OCI-LY1 (cell line): ENCODE measurements around the gene EBF3.

Experiments
- H2AFZ ChIP-seq: fragments of 200-600 bp; sonication (generic), shearing (Covaris generic); 2 replicates; pipeline ENCODE4 v1.6.0; 2014; ENCODE audit warnings: antibody characterized with exemption, mild to moderate bottlenecking, low read length
- H3F3A ChIP-seq: fragments of 200-600 bp; sonication (generic), shearing (Covaris generic); 2 replicates; pipeline ENCODE4 v1.6.0; 2014; ENCODE audit warnings: mild to moderate bottlenecking, antibody characterized with exemption, low read length, moderate library complexity; ENCODE audit not compliant: insufficient read depth
- H3K27ac ChIP-seq: fragments of 200-600 bp; sonication (generic); 2 replicates; pipeline ENCODE4 v1.5.1; 2014; ENCODE audit warnings: low read length, mixed run types, mild to moderate bottlenecking, low read depth; ENCODE audit not compliant: poor library complexity, severe bottlenecking
- H3K27me3 ChIP-seq: fragments of 200-600 bp; sonication (generic); 2 replicates; pipeline ENCODE4 v1.6.0; 2014; ENCODE audit warnings: antibody characterized with exemption, mild to moderate bottlenecking, low read length, moderate library complexity; ENCODE audit not compliant: insufficient read depth
- H3K36me3 ChIP-seq: fragments of 200-600 bp; sonication (generic); 2 replicates; pipeline ENCODE4 v1.6.1; 2014; ENCODE audit warnings: mild to moderate bottlenecking, antibody characterized with exemption, low read length, moderate library complexity, mixed read lengths; ENCODE audit not compliant: insufficient read depth
- H3K4me1 ChIP-seq: fragments of 200-600 bp; sonication (generic); 2 replicates; pipeline ENCODE4 v1.5.1; 2014; ENCODE audit warnings: mild to moderate bottlenecking, low read length, moderate library complexity; ENCODE audit not compliant: insufficient read depth, severe bottlenecking
- H3K4me2 ChIP-seq: fragments of 200-600 bp; sonication (generic), shearing (Covaris generic); 2 replicates; pipeline ENCODE4 v1.6.1; 2014; ENCODE audit warnings: low read length
- H3K4me3 ChIP-seq: fragments of 200-600 bp; sonication (generic); 2 replicates; pipeline ENCODE4 v1.5.1; 2014; ENCODE audit warnings: low read length, low read depth, mild to moderate bottlenecking, mixed read lengths; ENCODE audit not compliant: poor library complexity, severe bottlenecking
- H3K79me2 ChIP-seq: fragments of 200-600 bp; shearing (Covaris generic); 2 replicates; pipeline ENCODE4 v1.6.1; 2016; ENCODE audit warnings: mixed run types, low read length, mixed read lengths; ENCODE audit not compliant: insufficient read depth
- H3K9ac ChIP-seq: fragments of 200-600 bp; sonication (generic), shearing (Covaris generic); 2 replicates; pipeline ENCODE4 v1.6.1; 2014; ENCODE audit warnings: mild to moderate bottlenecking, low read length, mixed read lengths
- H3K9me2 ChIP-seq: fragments of 200-600 bp; sonication (generic), shearing (Covaris generic); 2 replicates; pipeline ENCODE4 v1.6.1; 2014; ENCODE audit warnings: low read depth, mild to moderate bottlenecking, low read length, mixed read lengths
- H3K9me3 ChIP-seq: fragments of 200-600 bp; shearing (Covaris generic); 2 replicates; pipeline ENCODE4 v1.6.1; 2014; ENCODE audit warnings: low read length, mixed read lengths
- H4K20me1 ChIP-seq: fragments of 200-600 bp; sonication (generic), shearing (Covaris generic); 2 replicates; pipeline ENCODE4 v1.6.0; 2016; ENCODE audit warnings: mild to moderate bottlenecking, low read length; ENCODE audit not compliant: insufficient read depth
- CTCF ChIP-seq: fragments of 200-600 bp; sonication (generic), shearing (Covaris generic); IDR thresholded peaks from 2 replicates; pipeline ENCODE4 v1.5.1; 2017; ENCODE audit warnings: mild to moderate bottlenecking, antibody characterized with exemption, low read length, moderate library complexity, mixed read lengths
- EZH2 ChIP-seq: fragments of 200-600 bp; sonication (generic), shearing (Covaris generic); IDR thresholded peaks from 2 replicates; pipeline ENCODE4 v1.8.0; 2017; ENCODE audit warnings: borderline replicate concordance, mixed run types, mild to moderate bottlenecking, antibody characterized with exemption, low read length, moderate library complexity, mixed read lengths

EBF3 gene

DNA sequence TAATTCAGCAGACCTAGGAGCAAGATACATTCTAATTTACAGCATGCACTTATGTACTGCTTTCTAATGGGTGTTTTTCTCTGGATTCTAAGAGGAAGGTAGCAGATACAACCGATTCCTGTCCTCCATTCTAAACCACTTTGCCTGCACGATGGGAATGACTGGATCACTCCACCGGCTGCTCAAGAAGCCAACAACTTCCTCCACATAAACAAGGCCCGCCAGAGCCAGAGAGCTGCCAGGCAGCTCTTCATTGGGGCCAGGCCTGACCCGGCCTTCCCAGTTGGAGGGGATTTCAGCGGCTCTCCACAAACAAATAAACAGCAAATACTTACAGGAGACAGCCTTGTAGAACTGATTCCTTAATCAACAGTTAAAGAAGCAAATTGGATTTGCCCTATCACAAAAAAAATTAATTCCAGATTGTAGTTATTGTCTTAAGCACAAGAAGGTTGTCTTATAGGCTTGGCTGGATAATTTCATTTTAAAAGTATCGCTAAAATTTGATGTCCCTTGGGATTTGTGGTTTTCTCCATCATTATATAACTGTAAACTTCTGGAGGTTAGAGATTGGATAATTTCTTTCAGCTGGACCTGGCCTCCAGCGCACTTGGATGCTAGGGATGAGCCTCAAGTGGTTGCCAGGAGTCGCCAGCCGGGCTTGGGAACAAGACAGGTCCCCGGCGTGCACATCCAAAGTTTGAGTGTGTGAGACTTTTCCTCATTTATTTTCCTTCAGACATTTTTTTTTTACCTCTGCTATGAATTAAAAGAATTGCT is 20.9 kb downstream of the EBF3 start:
- Histone ChIP-seq H2AFZ (no peak overlapping the region), H3F3A (no peaks in the 10 kb centered on the region), H3K79me2 (no peaks in the 10 kb centered on the region), H3K27ac (no peak overlapping the region), H3K9me2 (no peaks in the 10 kb centered on the region), H3K9me3 (no peaks in the 10 kb centered on the region), H3K4me2 (no peak overlapping the region), H3K36me3 (no peaks in the 10 kb centered on the region), H4K20me1 (no peaks in the 10 kb centered on the region), H3K4me1 (no peaks in the 10 kb centered on the region), H3K9ac (no peak overlapping the region), H3K27me3 (no peaks in the 10 kb centered on the region), H3K4me3 (no peak overlapping the region)
- TF ChIP-seq CTCF (no peak), EZH2 (no peak)

DNA sequence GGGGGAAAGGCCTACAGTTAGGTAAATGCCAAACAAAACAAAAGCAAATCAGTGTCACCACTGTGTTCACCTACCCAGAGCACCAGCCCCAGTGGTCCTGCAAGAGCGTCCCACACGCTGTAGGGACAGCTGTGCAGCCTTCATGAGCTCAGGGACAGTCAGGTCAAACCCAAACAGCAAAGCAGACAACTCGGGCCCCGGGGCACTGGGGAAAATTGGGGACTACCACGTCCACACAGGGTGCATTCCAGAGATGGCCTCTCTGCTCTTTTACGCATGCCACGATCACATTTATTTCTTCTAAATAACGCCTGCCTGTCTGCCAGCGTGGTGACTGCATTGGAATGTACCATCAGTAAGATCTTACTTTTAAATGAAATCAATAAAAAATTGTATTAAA is 21.7 kb downstream of the EBF3 start:
- Histone ChIP-seq H3K79me2 (no peaks in the 10 kb centered on the region), H3K9me3 (no peaks in the 10 kb centered on the region), H3K9ac (no peak overlapping the region), H2AFZ (no peak overlapping the region), H3K27me3 (no peaks in the 10 kb centered on the region), H3K4me1 (no peaks in the 10 kb centered on the region), H3K4me3 (no peak overlapping the region), H3K4me2 (no peak overlapping the region), H3F3A (no peaks in the 10 kb centered on the region), H3K36me3 (no peaks in the 10 kb centered on the region), H3K27ac (no peak overlapping the region), H3K9me2 (no peaks in the 10 kb centered on the region), H4K20me1 (no peaks in the 10 kb centered on the region)
- TF ChIP-seq CTCF (no peak), EZH2 (no peak)

DNA sequence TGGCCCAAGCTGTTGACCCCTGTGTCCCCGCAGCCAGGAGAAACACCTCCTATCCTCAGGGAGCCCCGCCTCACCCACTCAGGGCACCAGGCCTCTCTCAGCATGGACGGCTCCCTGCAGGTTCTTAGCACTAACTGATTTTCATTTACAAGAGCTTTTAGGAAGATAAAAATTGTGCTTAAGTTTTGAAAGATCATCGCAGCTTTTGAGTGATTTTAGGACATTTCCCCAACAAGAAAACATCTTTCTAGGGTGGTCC is 22.1 kb downstream of the EBF3 start:
- Histone ChIP-seq H3K4me3 (no peak overlapping the region), H3K79me2 (no peaks in the 10 kb centered on the region), H3K36me3 (no peaks in the 10 kb centered on the region), H2AFZ (no peak overlapping the region), H3K9me2 (no peaks in the 10 kb centered on the region), H3K9ac (no peak overlapping the region), H3K4me2 (no peak overlapping the region), H3K9me3 (no peaks in the 10 kb centered on the region), H3K4me1 (no peaks in the 10 kb centered on the region), H4K20me1 (no peaks in the 10 kb centered on the region), H3K27ac (no peak overlapping the region), H3K27me3 (no peaks in the 10 kb centered on the region), H3F3A (no peaks in the 10 kb centered on the region)
- TF ChIP-seq EZH2 (no peak), CTCF (no peak)
